Cardiac fibroblast (primary cell): ENCODE results near the gene IFTAP.

Experiments used
- DNase-seq, 2 donors: peaks; one replicate each; pipeline versions ENCODE4 v3.0.0 to v3.0.0-alpha.2; 2010; ENCODE audit warnings: low read depth in 2 of 2
- H3K4me3 ChIP-seq, 2 donors: replicated peaks in 1 of 2; 1 replicate in 1 of 2; 2 replicates in 1 of 2; pipeline ENCODE4 v1.5.1; 2011; ENCODE audit warnings: low read depth in 2 of 2, low read length in 2 of 2, mild to moderate bottlenecking in 2 of 2, moderate library complexity in 1 of 2
- CTCF ChIP-seq: IDR thresholded peaks from one replicate; pipeline ENCODE4 v1.5.1; 2011; ENCODE audit warnings: low read depth, mild to moderate bottlenecking, low read length, inconsistent platforms

Gene IFTAP

DNA sequence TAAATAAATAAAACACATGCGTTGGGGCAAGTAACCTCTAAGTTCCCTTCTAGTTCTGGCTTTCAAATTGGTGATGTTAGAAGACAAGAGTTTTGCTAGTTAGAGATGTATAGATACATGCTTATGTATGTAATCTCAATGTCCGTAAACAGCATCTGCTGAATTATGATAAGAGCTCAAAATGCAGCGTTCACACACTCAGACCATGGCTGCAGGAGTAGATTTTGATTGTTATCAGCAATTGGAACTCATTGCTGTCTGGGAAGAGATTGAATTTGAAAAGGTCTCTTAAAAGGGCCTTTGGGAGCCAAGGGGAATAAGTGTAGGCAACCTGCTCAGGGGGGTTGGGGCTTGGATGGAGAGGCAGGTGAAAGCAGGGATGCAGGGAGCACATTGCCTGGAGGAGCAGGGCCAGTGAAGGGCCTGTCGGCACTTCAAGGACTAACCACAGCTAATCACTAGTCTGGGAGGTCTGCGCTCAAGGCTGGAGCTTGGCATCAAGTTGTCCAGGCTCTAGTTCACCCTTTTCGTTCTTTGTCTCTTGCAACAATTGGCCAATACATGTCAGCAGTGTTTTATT, 29.2 kb upstream of the IFTAP start:
- TF ChIP-seq CTCF = no peak
- H3K4me3 ChIP-seq = no peak overlapping the region

GRCh38 chr11:36566407-36567053, 27.8 kb upstream of the IFTAP start:
- no peak for TF ChIP-seq CTCF
- H3K4me3 ChIP-seq = no peak overlapping the region
- no peak for DNase-seq

More for the DNA sequence above, 29.2 kb upstream of the IFTAP start:
- DNase-seq = no peak

- TF ChIP-seq CTCF = no peak
- no peak for DNase-seq
- no peak within 1 kb of the TSS for H3K4me3 ChIP-seq
Measured at GRCh38 chr11:36567694-36568093, 26.6 kb upstream of the IFTAP start, which contains the start of gene RAG1. Gene RAG1 (plus strand): TSS chr11:36568007. CDS start chr11:36573305, 5,298 bp downstream.

GRCh38 chr11:36569095-36569494, 25.2 kb upstream of the IFTAP start:
- H3K4me3 ChIP-seq = no peak overlapping the region
- no peak for TF ChIP-seq CTCF
- no peak for DNase-seq

- no peak for TF ChIP-seq CTCF
- H3K4me3 ChIP-seq = no peak overlapping the region
- DNase-seq = no peak
Measured at GRCh38 chr11:36574486-36574885, 19.8 kb upstream of the IFTAP start.

DNA sequence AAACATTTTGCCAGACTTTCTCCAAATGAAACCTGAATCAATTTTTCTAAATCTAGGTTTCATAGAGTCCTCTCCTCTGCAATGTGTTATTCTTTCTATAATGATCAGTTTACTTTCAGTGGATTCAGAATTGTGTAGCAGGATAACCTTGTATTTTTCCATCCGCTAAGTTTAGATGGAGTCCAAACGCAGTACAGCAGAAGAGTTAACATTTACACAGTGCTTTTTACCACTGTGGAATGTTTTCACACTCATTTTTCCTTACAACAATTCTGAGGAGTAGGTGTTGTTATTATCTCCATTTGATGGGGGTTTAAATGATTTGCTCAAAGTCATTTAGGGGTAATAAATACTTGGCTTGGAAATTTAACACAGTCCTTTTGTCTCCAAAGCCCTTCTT, 16.9 kb upstream of the IFTAP start:
- TF ChIP-seq CTCF = no peak
- no peak overlapping the region for H3K4me3 ChIP-seq
- no peak for DNase-seq

DNA sequence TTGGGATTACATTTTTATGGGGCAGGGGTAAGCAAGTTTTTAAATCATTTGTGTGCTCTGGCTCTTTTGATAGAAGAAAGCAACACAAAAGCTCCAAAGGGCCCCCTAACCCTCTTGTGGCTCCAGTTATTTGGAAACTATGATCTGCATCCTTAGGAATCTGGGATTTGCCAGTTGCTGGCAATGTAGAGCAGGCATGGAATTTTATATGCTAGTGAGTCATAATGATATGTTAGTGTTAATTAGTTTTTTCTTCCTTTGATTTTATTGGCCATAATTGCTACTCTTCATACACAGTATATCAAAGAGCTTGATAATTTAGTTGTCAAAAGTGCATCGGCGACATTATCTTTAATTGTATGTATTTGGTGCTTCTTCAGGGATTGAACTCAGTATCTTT, 16.4 kb upstream of the IFTAP start:
- TF ChIP-seq CTCF = no peak
- DNase-seq = peak in 1 of 2 donors; percentile 10
- no peak overlapping the region for H3K4me3 ChIP-seq
